ENCODE data around the gene BAZ2A. TPM values are rescaled to one million over a fixed set of nuclear protein-coding genes. Genes with fewer than 3 reads are reported as not detected.

The BAZ2A gene
- 28.8 and 34.1 TPM in 2 replicates for total RNA-seq

GRCh38 chr12:56630180-56630632 is at the start of gene BAZ2A:
TSS of gene BAZ2A (minus strand) at chr12:56630326. CDS start at chr12:56617530, 12,796 bp downstream.

DNA sequence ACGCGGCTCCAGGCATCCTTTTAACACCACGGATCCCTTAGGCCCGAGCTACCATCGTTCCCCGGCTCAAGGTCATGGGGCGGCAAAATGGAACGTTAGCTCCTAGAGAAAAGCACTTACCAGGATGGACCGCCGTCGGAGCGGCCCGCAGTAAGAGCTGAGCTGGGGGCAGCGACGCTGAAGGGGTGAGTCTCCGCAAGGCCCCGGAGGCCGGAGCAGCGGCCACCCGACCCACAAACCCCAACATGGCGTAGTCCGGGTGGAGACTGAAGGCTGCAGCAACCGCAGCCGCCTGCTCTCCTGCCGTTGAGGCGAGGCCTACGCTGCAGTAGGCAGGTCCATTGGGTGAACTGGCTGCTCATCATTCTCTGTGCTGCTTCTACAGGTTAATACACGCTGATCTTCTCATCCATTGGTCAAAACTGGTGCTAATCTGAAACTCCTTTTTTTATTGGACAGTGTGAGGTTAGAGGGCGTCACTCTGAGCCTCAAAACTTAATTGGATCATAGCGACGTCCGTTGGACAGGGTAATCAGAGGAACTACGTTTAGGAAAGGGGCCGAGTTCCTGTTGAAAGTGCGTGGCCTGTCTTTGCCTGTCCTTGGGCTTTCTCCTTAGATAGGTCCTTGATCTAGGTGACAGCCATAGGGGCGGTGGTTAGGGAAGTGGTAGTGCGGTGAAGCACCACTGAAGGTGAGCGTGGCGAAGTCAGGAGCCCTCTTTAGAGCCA is 15.8 kb upstream of the BAZ2A start, which contains the start of gene ATP5F1B:
ATP5F1B (minus strand) TSS at position 268 of the 730 bp plus-strand sequence; CDS start at position 247, 21 bp downstream.

Other genes starting within 250 kb of the BAZ2A start
- 21.9 and 23.5 TPM in 2 replicates for gene TIMELESS, start 180.9 kb downstream of the BAZ2A start, total RNA-seq
- gene MIP, start 175.7 kb downstream of the BAZ2A start, total RNA-seq, result not detected in 2 replicates
- 2.0 and 2.4 TPM in 2 replicates for gene SPRYD4, start 161.7 kb downstream of the BAZ2A start, total RNA-seq
- gene GLS2, start 142.2 kb downstream of the BAZ2A start, total RNA-seq, result not detected in 2 replicates
- gene RBMS2, start 108.5 kb downstream of the BAZ2A start, total RNA-seq, result 35.1 and 41.6 TPM in 2 replicates
- 572 and 615 TPM in 2 replicates for gene ATP5F1B, start 15.7 kb upstream of the BAZ2A start, total RNA-seq
- gene PTGES3, start 58.0 kb upstream of the BAZ2A start, total RNA-seq, result 122 and 143 TPM in 2 replicates
- 1,213 and 1,259 TPM in 2 replicates for gene NACA, start 95.0 kb upstream of the BAZ2A start, total RNA-seq
- 15.6 and 20.0 TPM in 2 replicates for gene PRIM1, start 122.0 kb upstream of the BAZ2A start, total RNA-seq
- 0.20 TPM in 1 of 2 replicates, not detected in the other for gene HSD17B6, start 133.0 kb upstream of the BAZ2A start, total RNA-seq